K562 (cell line): ENCODE measurements around the gene UBE2O. TPM values are rescaled to one million over a fixed set of nuclear protein-coding genes. Genes with fewer than 3 reads are reported as not detected.

ENCODE experiments used
- ATAC-seq: fragments of 200-7000 bp; cut with Tn5 transposase; 3 replicates; pipeline ENCODE4 v1.9.1; 2020; ENCODE audit warnings: moderate library complexity
- BruUV-seq: library from RNA; stranded (reverse); fragments of 400-500 nt; replicated peaks from 2 replicates; lab custom pipeline; 2021; lab: Mats Ljungman, UMichigan
- CTCF ChIA-PET: fragments of 300-600 bp; formaldehyde crosslinking; extraction: SDS; loops from one replicate; lab custom pipeline; 2021; ENCODE audit warnings: low intra/inter-chr PET ratio; lab: Yijun Ruan, JAX
- POLR2A ChIA-PET: fragments of 300-600, 350-650 bp; sonication (Branson Sonifier 250); formaldehyde crosslinking; extraction: SDS; loops from one replicate; lab custom pipeline; 2021; ENCODE audit warnings: antibody characterized with exemption, inconsistent platforms; lab: Yijun Ruan, JAX
- DNase-seq, 4 experiments: peaks; one replicate each; pipeline versions ENCODE4 v3.0.0 to v3.0.0-alpha.2; 2011 to 2018; ENCODE audit warnings: low spot score in 3 of 4, mixed read lengths in 3 of 4; ENCODE audit errors: extremely low read depth in 1 of 4
- FAIRE-seq: peaks from 2 replicates; lab custom pipeline; 2011; peaks lifted over from hg19 to GRCh38; lab: Jason Lieb, UNC
- H2AFZ ChIP-seq: 2 replicates; pipeline ENCODE4 v1.6.0; 2011; ENCODE audit warnings: low read depth, low read length, control low read depth, inconsistent platforms
- H3K27ac ChIP-seq: fragments of 200-600 bp; 3 replicates; pipeline ENCODE4 v1.8.0; 2011; ENCODE audit warnings: low read depth, mild to moderate bottlenecking, control low read depth, inconsistent platforms, low read length, moderate library complexity, mixed read lengths; ENCODE audit errors: extremely low read depth
- H3K27me3 ChIP-seq, 2 experiments: fragments of 300-600 bp in 1 of 2; 2 replicates in 1 of 2; 3 replicates in 1 of 2; pipeline versions ENCODE4 v1.6.0 to v1.8.0; 2011; ENCODE audit warnings: inconsistent platforms in 2 of 2, low read length in 2 of 2, mild to moderate bottlenecking in 1 of 2, mixed read lengths in 1 of 2, moderate library complexity in 1 of 2; ENCODE audit not compliant: control insufficient read depth in 2 of 2, insufficient read depth in 2 of 2
- H3K36me3 ChIP-seq: fragments of 300-600 bp; 3 replicates; pipeline ENCODE4 v1.8.0; 2011; ENCODE audit warnings: mild to moderate bottlenecking, low read length, inconsistent platforms; ENCODE audit not compliant: control insufficient read depth, insufficient read depth
- H3K4me1 ChIP-seq, 2 experiments: fragments of 200-600 bp in 1 of 2; replicated peaks in 1 of 2; 2 replicates in 1 of 2; 3 replicates in 1 of 2; pipeline versions ENCODE4 v1.5.1 to v1.8.0; 2011; ENCODE audit warnings: inconsistent platforms in 2 of 2, low read length in 2 of 2, mild to moderate bottlenecking in 1 of 2, mixed read lengths in 1 of 2, moderate library complexity in 1 of 2; ENCODE audit not compliant: control insufficient read depth in 2 of 2, insufficient read depth in 2 of 2
- H3K4me2 ChIP-seq: 2 replicates; pipeline ENCODE4 v1.6.1; 2011; ENCODE audit warnings: low read length, control low read depth, inconsistent platforms, mixed read lengths; ENCODE audit not compliant: insufficient read depth
- H3K4me3 ChIP-seq: fragments of 200-600 bp; sonication (generic), shearing (Covaris generic); 2 replicates; pipeline ENCODE4 v1.5.1; 2016; ENCODE audit warnings: control low read depth, inconsistent platforms
- H3K79me2 ChIP-seq: fragments of 200-600 bp; 3 replicates; pipeline ENCODE4 v1.8.0; 2011; ENCODE audit warnings: low read length, inconsistent platforms; ENCODE audit not compliant: control insufficient read depth, insufficient read depth
- H3K9ac ChIP-seq, 2 experiments: 2 replicates each; pipeline versions ENCODE4 v1.6.0 to v1.6.1; 2011; ENCODE audit warnings: low read depth in 2 of 2, low read length in 2 of 2, control low read depth in 1 of 2, inconsistent platforms in 1 of 2, mild to moderate bottlenecking in 1 of 2, mixed read lengths in 1 of 2; ENCODE audit not compliant: insufficient read depth in 1 of 2
- H3K9me1 ChIP-seq: one replicate; pipeline ENCODE4 v1.6.0; 2011; ENCODE audit warnings: inconsistent platforms, mild to moderate bottlenecking, low read length, moderate library complexity; ENCODE audit not compliant: control insufficient read depth, insufficient read depth
- H3K9me3 ChIP-seq: replicated peaks from 2 replicates; pipeline ENCODE4 v1.5.1; 2011; ENCODE audit warnings: low read depth, low read length, inconsistent platforms; ENCODE audit not compliant: control insufficient read depth, insufficient read depth
- H4K20me1 ChIP-seq: replicated peaks from 2 replicates; pipeline ENCODE4 v1.6.1; 2011; ENCODE audit warnings: low read length, inconsistent platforms, mixed read lengths; ENCODE audit not compliant: control insufficient read depth, insufficient read depth
- NONO ChIP-seq, 2 experiments: fragments of 200-400 bp in 1 of 2; fragments of 450-650 bp in 1 of 2; formaldehyde crosslinking in 1 of 2; IDR thresholded peaks; 2 replicates each; pipeline ENCODE4 v1.6.1; 2017; ENCODE audit warnings: low read depth in 2 of 2, mild to moderate bottlenecking in 2 of 2, moderate library complexity in 2 of 2, low read length in 1 of 2
- PREB ChIP-seq: sonication (generic); formaldehyde crosslinking; IDR thresholded peaks from 2 replicates; pipeline ENCODE4 v1.8.1; 2023; ENCODE audit warnings: mild to moderate bottlenecking, missing genetic modification reagents
- TEAD1 ChIP-seq, 2 experiments: fragments of 450-650 bp in 1 of 2; sonication (generic) in 1 of 2; formaldehyde crosslinking; IDR thresholded peaks; 2 replicates each; pipeline versions ENCODE4 v1.4.0 to v1.8.0; 2020 to 2022; ENCODE audit warnings: mild to moderate bottlenecking in 2 of 2, missing genetic modification reagents in 1 of 2
- ZFP1 ChIP-seq: fragments of 450-650 bp; formaldehyde crosslinking; IDR thresholded peaks from 2 replicates; pipeline ENCODE4 v1.4.0; 2020; ENCODE audit warnings: mild to moderate bottlenecking, mixed read lengths
- WGBS: fragments of 100-300 bp; shearing (Covaris generic); methylation state at CpG from one replicate; pipeline ENCODE4 v1.1.6; 2016; ENCODE audit warnings: low coverage, mixed read lengths; ENCODE audit not compliant: insufficient coverage; ENCODE audit errors: missing lambda C conversion rate; 5-methylcytosine and 5-hydroxymethylcytosine counted together
- in situ Hi-C: fragments of 300-500 bp; cut with MboI; formaldehyde crosslinking; loops from 4 replicates; pipeline ENCODE4 v1.15.0; 2018; ENCODE audit warnings: inconsistent platforms, mixed read lengths
- intact Hi-C: fragments of 100-400 bp; cut with micrococcal nuclease; formaldehyde crosslinking; loops from 2 replicates; pipeline ENCODE4 v1.14.2; 2022
- polyA plus RNA-seq, 8 experiments: library from polyadenylated mRNA; depleted of rRNA in 4 of 8; stranded (reverse) in 5 of 8; unstranded in 3 of 8; fragments of >200 nt; fragmentation: Nextera tagmentation in 2 of 8; fragmentation: Illumina TruSeq in 1 of 8; extraction: Ambion mirVana in 2 of 8; extraction: Trizol in 1 of 8; gene quantifications; 2 replicates each; pipeline versions ENCODE4 v1.2.1 to v1.2.3, GENCODE V29; 2011 to 2014; ENCODE audit warnings: inconsistent platforms in 1 of 8, missing spikeins in 1 of 8
- total RNA-seq, 7 experiments: library from RNA; depleted of rRNA in 6 of 7; stranded (reverse); fragments of >200 nt in 6 of 7; fragmentation: Illumina TruSeq in 2 of 7; extraction: Trizol in 2 of 7; gene quantifications; 2 replicates each; pipeline versions ENCODE4 v1.2.1 to v1.2.3, GENCODE V29; 2011 to 2021; ENCODE audit warnings: low replicate concordance in 1 of 7

Gene UBE2O
- total and polyA plus RNA-seq, 9 of the 15 experiments (the other 6 are each of a cell fraction or from before 2014, with no cell fraction given) = 1.6 to 39.7 (median 13.3) TPM

GRCh38 chr17:76405607-76405966 lies 47.4 kb downstream of the UBE2O start (continued):
- TF ChIP-seq PREB (CRISPR knock-in tag) = 0 out of 2 replicates have a peak, but pooled peaks have one; percentile 66

GRCh38 chr17:76404976-76405563 lies 47.9 kb downstream of the UBE2O start:
- 79% methylated on average over 17 of the region's 25 CpGs for WGBS
- ChIA-PET POLR2A (interaction anchor here (0.6 to 2.7 kb wide), 9 partner anchors 8 to 53 kb away, joined by 3 to 22 read pairs (median 4); partner anchors contain the start of genes PRPSAP1, SPHK1 and UBE2O), CTCF (no interaction called here)
- Histone ChIP-seq H3K4me3 (no peak overlapping the region), H3K4me1 (peaks cover 16 to 30% of the 10 kb centered on the region in 2 experiments), H2AFZ (no peak overlapping the region), H3K9me3 (no peaks in the 10 kb centered on the region), H3K27me3 (no peaks in the 10 kb centered on the region), H3K27ac (no peak overlapping the region), H3K4me2 (no peak overlapping the region; the same call in 1 of the 2 replicates), H3K9me1 (peaks cover 18% of the 10 kb centered on the region), H3K9ac (0 out of 4 replicates have a peak overlapping the region, but pooled peaks of 1 of the 2 experiments have one; percentile 32), H3K36me3 (peaks cover 53% of the 10 kb centered on the region; the same call in 2 of the 3 replicates), H3K79me2 (peaks cover 16% of the 10 kb centered on the region), H4K20me1 (peaks cover 43% of the 10 kb centered on the region)
- in situ Hi-C loops (loop anchor here (5.0 kb wide), 3 partner anchors 52 to 103 kb away; no protein-coding TSS in a partner anchor), intact Hi-C loops (no loop called here)
- no peak for FAIRE-seq
- peak in 1 of 4 experiments; percentile 5 for DNase-seq
- TF ChIP-seq ZFP1 (CRISPR knock-in tag) (no peak), TEAD1 (CRISPR knock-in tag; IDR thresholded peaks at IDR 0.05) (peak in 1 of 2 experiments; percentile 5; a peak in 1 of 4 replicates), NONO (IDR thresholded peaks at IDR 0.05; ENCODE audit: low read depth in 2 of 2, low read length in 1 of 2) (no peak)
- BruUV-seq = no TSS peak
- ATAC-seq = no peak
